Testis (tissue), 3 donors: Measurements from ENCODE around the gene ME3. TPM values are rescaled to one million over a fixed set of nuclear protein-coding genes. Genes with fewer than 3 reads are reported as not detected.

Source experiments
- DNase-seq: peaks from one replicate; pipeline ENCODE4 v3.0.0-alpha.2; 2019
- H3K27ac ChIP-seq, 2 donors: fragments of 200-600 bp; sonication (generic); one replicate each; pipeline ENCODE4 v1.5.1; 2019
- H3K27me3 ChIP-seq: fragments of 200-600 bp; sonication (generic); one replicate; pipeline ENCODE4 v1.5.1; 2019
- H3K36me3 ChIP-seq: fragments of 200-600 bp; sonication (generic); one replicate; pipeline ENCODE4 v1.5.1; 2017; ENCODE audit warnings: low read depth; ENCODE audit errors: missing control alignments
- H3K4me1 ChIP-seq: fragments of 200-600 bp; sonication (generic); one replicate; pipeline ENCODE4 v1.5.1; 2019
- H3K4me3 ChIP-seq, 2 donors: fragments of 200-600 bp; sonication (generic); one replicate each; pipeline ENCODE4 v1.5.1; 2017 to 2019
- H3K9me3 ChIP-seq: fragments of 200-600 bp; sonication (generic); one replicate; pipeline ENCODE4 v1.5.1; 2017
- POLR2A ChIP-seq: fragments of 450-650 bp; IDR thresholded peaks from one replicate; pipeline ENCODE4 v1.6.1; 2017; ENCODE audit warnings: antibody characterized with exemption, mild to moderate bottlenecking, moderate library complexity
- WGBS, 2 donors: methylation state at CpG; one replicate each; pipeline ENCODE4 v1.1.5; 2018; 5-methylcytosine and 5-hydroxymethylcytosine counted together
- intact Hi-C: fragments of 100-400 bp; cut with DNase I; formaldehyde crosslinking; loops from one replicate; pipeline ENCODE4 v1.15.1; 2023; ENCODE audit warnings: low total_unique reads
- polyA plus RNA-seq: library from polyadenylated mRNA; stranded (reverse); fragments of 350-450 nt; fragmentation: Illumina TruSeq; extraction: RNeasy Lipid Tissue Mini Kit (QIAGEN cat#74804); gene quantifications from one replicate; pipeline ENCODE4 v1.2.3, GENCODE V29; 2014; ENCODE audit warnings: low read depth, low replicate concordance; ENCODE audit not compliant: insufficient read depth
- total RNA-seq, 2 donors: library from RNA; depleted of rRNA; stranded (reverse); fragments of >200 nt; gene quantifications; one replicate each; pipeline ENCODE4 v1.2.3, GENCODE V29; 2016
- TF ChIP-seq, protein P1 (sequence below), 3 experiments: fragments of 450-650 bp in 2 of 3; fragments of 200-600 bp in 1 of 3; sonication (generic) in 1 of 3; IDR thresholded peaks; one replicate each; pipeline ENCODE4 v1.5.1; 2016 to 2019; ENCODE audit warnings: antibody characterized with exemption in 3 of 3, mild to moderate bottlenecking in 2 of 3, moderate library complexity in 1 of 3

The ME3 gene
- total and polyA plus RNA-seq, 3 donors from 2014 or later, result 26.7 to 170 (median 115) TPM

DNA sequence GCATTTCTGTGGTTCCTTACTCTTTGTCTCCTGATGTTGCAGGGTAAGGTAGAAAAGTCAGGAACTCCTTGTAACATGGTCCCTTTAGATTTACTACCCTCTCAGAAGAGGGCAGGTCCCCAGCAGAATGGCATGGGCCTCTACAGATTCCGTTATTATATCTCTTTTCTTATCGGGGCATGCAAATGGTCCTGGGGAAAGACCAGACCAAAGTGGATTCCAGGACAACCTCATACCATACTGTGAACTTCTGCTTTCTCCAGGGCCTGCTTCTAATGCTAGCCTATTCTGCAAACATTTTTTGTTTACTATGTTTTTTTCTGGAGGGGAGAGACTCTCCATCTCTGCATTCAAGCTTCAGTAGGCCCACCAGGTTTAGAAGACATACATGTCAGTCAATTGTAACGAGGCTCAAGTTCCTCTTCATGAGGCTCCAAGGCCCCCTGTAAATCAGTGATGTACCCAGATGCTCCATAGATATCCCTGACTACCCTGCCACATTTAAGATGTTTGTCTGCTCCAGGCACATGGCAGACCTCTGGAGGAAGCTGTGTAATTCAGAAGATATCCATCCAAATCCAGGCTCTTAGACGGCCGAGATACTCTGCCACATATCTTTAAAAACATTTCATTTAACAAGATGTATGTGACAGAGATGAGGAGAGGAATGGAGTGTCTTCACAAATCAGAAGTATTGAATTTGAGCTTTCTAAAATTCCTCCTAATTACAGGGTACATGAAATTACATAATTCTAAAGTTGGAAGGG is 8.5 kb upstream of the ME3 start:
- H3K27me3 ChIP-seq, result no peaks in the 10 kb centered on the region
- H3K36me3 ChIP-seq, result no peaks in the 10 kb centered on the region
- intact Hi-C loops, result no loop called here
- H3K9me3 ChIP-seq, result no peaks in the 10 kb centered on the region
- TF ChIP-seq POLR2A, result no peak
- TF ChIP-seq, protein P1, sequence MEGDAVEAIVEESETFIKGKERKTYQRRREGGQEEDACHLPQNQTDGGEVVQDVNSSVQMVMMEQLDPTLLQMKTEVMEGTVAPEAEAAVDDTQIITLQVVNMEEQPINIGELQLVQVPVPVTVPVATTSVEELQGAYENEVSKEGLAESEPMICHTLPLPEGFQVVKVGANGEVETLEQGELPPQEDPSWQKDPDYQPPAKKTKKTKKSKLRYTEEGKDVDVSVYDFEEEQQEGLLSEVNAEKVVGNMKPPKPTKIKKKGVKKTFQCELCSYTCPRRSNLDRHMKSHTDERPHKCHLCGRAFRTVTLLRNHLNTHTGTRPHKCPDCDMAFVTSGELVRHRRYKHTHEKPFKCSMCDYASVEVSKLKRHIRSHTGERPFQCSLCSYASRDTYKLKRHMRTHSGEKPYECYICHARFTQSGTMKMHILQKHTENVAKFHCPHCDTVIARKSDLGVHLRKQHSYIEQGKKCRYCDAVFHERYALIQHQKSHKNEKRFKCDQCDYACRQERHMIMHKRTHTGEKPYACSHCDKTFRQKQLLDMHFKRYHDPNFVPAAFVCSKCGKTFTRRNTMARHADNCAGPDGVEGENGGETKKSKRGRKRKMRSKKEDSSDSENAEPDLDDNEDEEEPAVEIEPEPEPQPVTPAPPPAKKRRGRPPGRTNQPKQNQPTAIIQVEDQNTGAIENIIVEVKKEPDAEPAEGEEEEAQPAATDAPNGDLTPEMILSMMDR (IDR thresholded peaks at IDR 0.05), result no peak
- peak overlapping the region; percentile 23 to 56 for H3K27ac ChIP-seq
- 60 to 62% methylated on average over 5 of the region's 5 CpGs for WGBS, 2 donors
- H3K4me1 ChIP-seq, result peaks cover 27% of the 10 kb centered on the region
- DNase-seq, result no peak
- no peak overlapping the region for H3K4me3 ChIP-seq

DNA sequence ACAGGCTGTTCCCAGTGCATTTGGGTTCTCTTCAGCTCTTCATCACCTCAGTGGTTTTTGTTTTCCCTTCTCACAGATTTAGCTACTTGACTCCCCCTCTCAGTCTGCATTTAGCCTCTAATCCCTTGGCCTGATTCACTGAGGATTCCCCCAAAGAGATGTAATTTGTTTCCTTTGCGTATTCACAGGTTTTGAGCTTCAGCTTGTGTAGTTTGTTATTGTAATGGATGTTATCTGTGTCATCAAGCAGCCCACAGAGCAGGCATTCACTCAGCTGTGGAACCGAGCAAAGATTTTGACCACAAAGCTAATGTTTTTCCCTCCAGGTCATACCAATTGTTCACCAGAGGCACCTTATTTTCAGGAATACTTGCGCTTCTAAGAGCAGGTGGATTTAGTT is 6.4 kb upstream of the ME3 start:
- Histone ChIP-seq H3K4me3 (no peak overlapping the region), H3K27ac (peak overlapping the region in 1 of 2 donors; percentile 44), H3K27me3 (no peaks in the 10 kb centered on the region), H3K9me3 (no peaks in the 10 kb centered on the region), H3K36me3 (no peaks in the 10 kb centered on the region), H3K4me1 (peaks cover 27% of the 10 kb centered on the region)
- intact Hi-C loops, result no loop called here
- DNase-seq, result no peak
- no peak for TF ChIP-seq POLR2A
- TF ChIP-seq, protein P1 (IDR thresholded peaks at IDR 0.05), result no peak
- 52 to 59% methylated on average over 3 of the region's 3 CpGs for WGBS, 2 donors

DNA sequence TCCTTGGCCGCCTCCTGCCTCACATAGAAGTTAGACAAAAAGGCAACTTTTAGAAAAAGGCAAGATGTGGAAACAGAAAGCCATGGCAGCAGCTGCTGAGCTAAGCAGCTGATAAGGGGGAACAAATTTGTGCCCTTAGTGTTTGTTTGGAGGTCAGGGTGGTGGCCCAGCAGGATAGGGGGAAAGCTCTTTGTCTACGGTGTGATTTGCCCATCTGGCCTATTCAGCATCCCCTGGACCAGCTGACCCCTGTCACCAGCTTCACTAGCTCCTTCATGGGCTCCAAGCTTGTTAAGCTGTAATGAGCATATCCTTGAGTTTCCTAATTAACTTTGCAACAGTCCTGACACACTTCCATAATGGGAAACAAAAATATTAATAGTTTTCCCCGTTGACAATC is 5.9 kb upstream of the ME3 start:
- TF ChIP-seq POLR2A, result no peak
- TF ChIP-seq, protein P1 (IDR thresholded peaks at IDR 0.05), result no peak
- intact Hi-C loops, result no loop called here
- H3K36me3 ChIP-seq, result no peaks in the 10 kb centered on the region
- H3K4me1 ChIP-seq, result peaks cover 27% of the 10 kb centered on the region
- no peak overlapping the region for H3K4me3 ChIP-seq
- 40 to 57% methylated on average over 3 of the region's 3 CpGs for WGBS, 2 donors
- H3K9me3 ChIP-seq, result no peaks in the 10 kb centered on the region
- DNase-seq, result no peak
- peak overlapping the region in 1 of 2 donors; percentile 36 for H3K27ac ChIP-seq
- no peaks in the 10 kb centered on the region for H3K27me3 ChIP-seq

DNA sequence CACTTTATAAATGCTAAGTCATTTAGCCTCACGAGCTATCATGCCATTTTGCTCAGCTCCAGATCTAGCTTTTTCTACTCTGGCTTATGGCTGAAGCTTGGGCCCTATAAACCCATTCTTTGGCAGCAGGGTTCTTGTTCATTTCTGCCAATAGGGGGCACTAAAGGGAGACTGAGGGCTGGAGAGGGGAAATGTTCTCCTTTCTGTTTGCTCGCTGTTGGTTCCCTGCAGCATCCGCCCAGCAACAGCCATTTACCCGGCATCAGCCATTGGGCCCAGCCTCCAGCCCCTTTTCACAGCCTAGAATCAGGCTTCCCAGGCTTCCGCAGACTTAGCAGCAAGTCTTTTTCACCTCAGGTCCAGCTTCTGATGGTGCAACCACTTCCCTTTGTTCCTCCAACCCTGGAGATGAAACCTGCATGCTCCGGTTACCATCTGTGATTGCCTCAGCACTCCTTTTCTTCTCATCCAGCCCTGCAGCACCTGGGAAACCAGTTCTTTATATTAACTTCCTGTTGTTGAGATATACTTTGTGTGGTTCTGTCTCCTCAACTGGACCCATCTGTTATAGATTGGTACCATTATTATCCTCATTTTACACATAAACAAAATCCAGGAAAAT is 4.2 kb upstream of the ME3 start:
- intact Hi-C loops, result no loop called here

More for the DNA sequence above, 4.2 kb upstream of the ME3 start:
- Histone ChIP-seq H3K27me3 (no peaks in the 10 kb centered on the region), H3K9me3 (no peaks in the 10 kb centered on the region), H3K4me1 (peaks cover 27% of the 10 kb centered on the region), H3K36me3 (no peaks in the 10 kb centered on the region), H3K27ac (no peak overlapping the region), H3K4me3 (no peak overlapping the region)
- no peak for DNase-seq
- 82 to 95% methylated on average over 6 of the region's 6 CpGs for WGBS, 2 donors
- TF ChIP-seq POLR2A, result no peak
- TF ChIP-seq, protein P1 (IDR thresholded peaks at IDR 0.05), result peak in 1 of 3 experiments; percentile 19
